ENCODE results near the gene PRKD1.

Gene PRKD1

GRCh38 chr14:29798811-29799210 is 128.8 kb downstream of the PRKD1 start:
- H3K4me2 ChIP-seq (ENCODE audit: low read length), result peak overlapping the region; percentile 78
- no peak for TF ChIP-seq EZH2phosphoT487 (IDR thresholded peaks at IDR 0.05; ENCODE audit: low read depth)
- TF ChIP-seq, protein P1, sequence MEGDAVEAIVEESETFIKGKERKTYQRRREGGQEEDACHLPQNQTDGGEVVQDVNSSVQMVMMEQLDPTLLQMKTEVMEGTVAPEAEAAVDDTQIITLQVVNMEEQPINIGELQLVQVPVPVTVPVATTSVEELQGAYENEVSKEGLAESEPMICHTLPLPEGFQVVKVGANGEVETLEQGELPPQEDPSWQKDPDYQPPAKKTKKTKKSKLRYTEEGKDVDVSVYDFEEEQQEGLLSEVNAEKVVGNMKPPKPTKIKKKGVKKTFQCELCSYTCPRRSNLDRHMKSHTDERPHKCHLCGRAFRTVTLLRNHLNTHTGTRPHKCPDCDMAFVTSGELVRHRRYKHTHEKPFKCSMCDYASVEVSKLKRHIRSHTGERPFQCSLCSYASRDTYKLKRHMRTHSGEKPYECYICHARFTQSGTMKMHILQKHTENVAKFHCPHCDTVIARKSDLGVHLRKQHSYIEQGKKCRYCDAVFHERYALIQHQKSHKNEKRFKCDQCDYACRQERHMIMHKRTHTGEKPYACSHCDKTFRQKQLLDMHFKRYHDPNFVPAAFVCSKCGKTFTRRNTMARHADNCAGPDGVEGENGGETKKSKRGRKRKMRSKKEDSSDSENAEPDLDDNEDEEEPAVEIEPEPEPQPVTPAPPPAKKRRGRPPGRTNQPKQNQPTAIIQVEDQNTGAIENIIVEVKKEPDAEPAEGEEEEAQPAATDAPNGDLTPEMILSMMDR (IDR thresholded peaks at IDR 0.05; ENCODE audit: low read depth, low read length), result no peak
- no peaks in the 10 kb centered on the region for H3K79me2 ChIP-seq (ENCODE audit: low read length)

DNA sequence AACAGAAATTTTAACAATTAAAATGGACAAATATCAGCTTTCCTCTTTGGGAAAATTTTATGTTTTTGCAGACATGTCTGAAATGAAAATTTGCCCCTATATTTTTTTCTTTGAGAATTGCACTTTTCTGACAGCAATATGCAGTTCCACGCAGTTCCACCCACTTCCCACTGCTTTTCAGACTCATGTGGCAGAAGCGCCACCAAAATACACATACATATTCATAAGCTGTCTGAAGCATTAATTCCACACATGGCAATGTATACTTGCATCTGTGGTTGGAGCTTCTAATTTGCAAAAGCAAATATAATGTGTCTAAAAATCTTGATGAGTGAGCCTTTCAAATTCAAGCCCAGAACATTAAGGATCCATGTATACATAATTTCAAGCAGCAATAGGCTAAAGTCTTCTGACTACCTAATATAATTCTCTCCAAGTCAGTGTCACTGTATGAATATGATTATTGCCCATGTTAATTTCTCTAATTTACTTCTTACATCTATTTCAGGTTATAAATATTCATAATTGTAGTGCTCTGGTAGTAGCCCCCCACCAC is 129.5 kb downstream of the PRKD1 start:
- Histone ChIP-seq H3K4me2 (ENCODE audit: low read length) (no peak overlapping the region), H3K36me3 (replicated peaks; ENCODE audit: low read depth, low read length) (no peaks in the 10 kb centered on the region), H3K79me2 (ENCODE audit: low read length) (no peaks in the 10 kb centered on the region), H3K9me3 (ENCODE audit: insufficient read depth, low read length) (no peaks in the 10 kb centered on the region), H3K27me3 (ENCODE audit: low read depth, low read length) (peaks cover 11% of the 10 kb centered on the region; the same call in 1 of the 2 replicates), H2AFZ (ENCODE audit: low read depth, low read length) (no peak overlapping the region), H3K27ac (ENCODE audit: low read length) (no peak overlapping the region), H3K9ac (ENCODE audit: low read length) (no peak overlapping the region), H3K4me3 (ENCODE audit: low read length) (no peak overlapping the region), H4K20me1 (ENCODE audit: insufficient read depth, low read length) (no peaks in the 10 kb centered on the region), H3K4me1 (ENCODE audit: low read length) (peaks cover 19% of the 10 kb centered on the region)
- TF ChIP-seq, protein P1 (IDR thresholded peaks at IDR 0.05; ENCODE audit: low read depth, low read length), result no peak
- no peak for TF ChIP-seq EZH2phosphoT487 (IDR thresholded peaks at IDR 0.05; ENCODE audit: low read depth)

More at GRCh38 chr14:29798811-29799210, 128.8 kb downstream of the PRKD1 start:
- no peak overlapping the region for H3K9ac ChIP-seq (ENCODE audit: low read length)
- H3K9me3 ChIP-seq (ENCODE audit: insufficient read depth, low read length), result no peaks in the 10 kb centered on the region
- no peak overlapping the region for H3K27ac ChIP-seq (ENCODE audit: low read length)
- no peak overlapping the region for H2AFZ ChIP-seq (ENCODE audit: low read depth, low read length)
- H4K20me1 ChIP-seq (ENCODE audit: insufficient read depth, low read length), result no peaks in the 10 kb centered on the region
- no peaks in the 10 kb centered on the region for H3K36me3 ChIP-seq (replicated peaks; ENCODE audit: low read depth, low read length)
- H3K4me1 ChIP-seq (ENCODE audit: low read length), result peaks cover 19% of the 10 kb centered on the region
- 0 out of 2 replicates have a peak overlapping the region, but pooled peaks have one; percentile 68 for H3K4me3 ChIP-seq (ENCODE audit: low read length)
- peaks cover 11% of the 10 kb centered on the region; the same call in 1 of the 2 replicates for H3K27me3 ChIP-seq (ENCODE audit: low read depth, low read length)

DNA sequence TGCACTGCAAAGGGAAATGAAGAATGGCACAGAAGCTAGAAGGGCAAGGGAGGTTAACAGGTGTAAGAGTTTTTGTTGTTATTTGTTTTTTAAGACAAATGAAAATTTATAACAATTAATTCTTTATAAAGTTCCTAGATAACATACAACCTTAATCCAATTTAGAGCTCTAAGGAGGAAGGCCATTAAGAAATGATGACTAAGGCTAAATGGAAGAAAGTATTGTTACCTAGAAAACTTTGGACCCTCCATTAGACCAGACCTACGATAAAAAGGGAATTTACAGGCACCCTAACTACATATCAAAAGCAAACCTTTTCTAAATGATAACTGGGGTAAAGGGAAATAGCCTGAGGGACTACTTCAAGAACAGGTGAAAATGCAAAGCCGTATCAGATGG is 130.8 kb downstream of the PRKD1 start:
- no peaks in the 10 kb centered on the region for H3K9me3 ChIP-seq (ENCODE audit: insufficient read depth, low read length)
- peaks cover 19% of the 10 kb centered on the region for H3K4me1 ChIP-seq (ENCODE audit: low read length)

GRCh38 chr14:29789475-29789874 is 138.2 kb downstream of the PRKD1 start:
- Histone ChIP-seq H4K20me1 (ENCODE audit: insufficient read depth, low read length) (no peaks in the 10 kb centered on the region), H3K4me1 (ENCODE audit: low read length) (no peaks in the 10 kb centered on the region), H2AFZ (ENCODE audit: low read depth, low read length) (no peak overlapping the region), H3K4me3 (ENCODE audit: low read length) (no peak overlapping the region), H3K27me3 (ENCODE audit: low read depth, low read length) (no peaks in the 10 kb centered on the region), H3K79me2 (ENCODE audit: low read length) (no peaks in the 10 kb centered on the region), H3K9me3 (ENCODE audit: insufficient read depth, low read length) (no peaks in the 10 kb centered on the region), H3K4me2 (ENCODE audit: low read length) (no peak overlapping the region), H3K36me3 (replicated peaks; ENCODE audit: low read depth, low read length) (no peaks in the 10 kb centered on the region), H3K27ac (ENCODE audit: low read length) (no peak overlapping the region), H3K9ac (ENCODE audit: low read length) (no peak overlapping the region)
- TF ChIP-seq EZH2phosphoT487 (IDR thresholded peaks at IDR 0.05; ENCODE audit: low read depth), result no peak
- TF ChIP-seq, protein P1 (IDR thresholded peaks at IDR 0.05; ENCODE audit: low read depth, low read length), result no peak

More for the DNA sequence above, 130.8 kb downstream of the PRKD1 start:
- Histone ChIP-seq H3K79me2 (ENCODE audit: low read length) (no peaks in the 10 kb centered on the region), H2AFZ (ENCODE audit: low read depth, low read length) (no peak overlapping the region), H3K27ac (ENCODE audit: low read length) (no peak overlapping the region), H3K36me3 (replicated peaks; ENCODE audit: low read depth, low read length) (no peaks in the 10 kb centered on the region), H3K4me3 (ENCODE audit: low read length) (no peak overlapping the region), H3K4me2 (ENCODE audit: low read length) (no peak overlapping the region), H4K20me1 (ENCODE audit: insufficient read depth, low read length) (no peaks in the 10 kb centered on the region), H3K27me3 (ENCODE audit: low read depth, low read length) (peaks cover 11% of the 10 kb centered on the region; the same call in 1 of the 2 replicates), H3K9ac (ENCODE audit: low read length) (no peak overlapping the region)
- TF ChIP-seq, protein P1 (IDR thresholded peaks at IDR 0.05; ENCODE audit: low read depth, low read length), result no peak
- TF ChIP-seq EZH2phosphoT487 (IDR thresholded peaks at IDR 0.05; ENCODE audit: low read depth), result no peak
